Measurements from ENCODE around the gene ZCCHC2.

ZCCHC2 gene

GRCh38 chr18:62610701-62611411 is 88.0 kb downstream of the ZCCHC2 start:
- peaks cover 2% of the 10 kb centered on the region for H3K4me1 Mint-ChIP-seq (ENCODE audit: low read depth)
- H3K36me3 Mint-ChIP-seq (ENCODE audit: low read depth) = no peaks in the 10 kb centered on the region

GRCh38 chr18:62611453-62612288 is 88.8 kb downstream of the ZCCHC2 start:
- Mint-ChIP-seq H3K9me3 (no peaks in the 10 kb centered on the region), H3K36me3 (ENCODE audit: low read depth) (no peaks in the 10 kb centered on the region), H3K4me3 (no peak overlapping the region), H3K27me3 (ENCODE audit: low read depth) (peaks cover 46% of the 10 kb centered on the region), H3K27ac (no peak overlapping the region), H3K4me1 (ENCODE audit: low read depth) (peaks cover 2% of the 10 kb centered on the region)

More at GRCh38 chr18:62610701-62611411, 88.0 kb downstream of the ZCCHC2 start:
- Mint-ChIP-seq H3K27ac (no peak overlapping the region), H3K27me3 (ENCODE audit: low read depth) (peaks cover 41% of the 10 kb centered on the region), H3K9me3 (no peaks in the 10 kb centered on the region), H3K4me3 (no peak overlapping the region)

GRCh38 chr18:62612289-62612645 is 89.4 kb downstream of the ZCCHC2 start:
- Mint-ChIP-seq H3K27me3 (ENCODE audit: low read depth) (peaks cover 47% of the 10 kb centered on the region), H3K27ac (no peak overlapping the region), H3K9me3 (no peaks in the 10 kb centered on the region), H3K4me1 (ENCODE audit: low read depth) (peaks cover 2% of the 10 kb centered on the region), H3K4me3 (no peak overlapping the region), H3K36me3 (ENCODE audit: low read depth) (no peaks in the 10 kb centered on the region)

- H3K9me3 Mint-ChIP-seq = no peaks in the 10 kb centered on the region
- peaks cover 50% of the 10 kb centered on the region for H3K27me3 Mint-ChIP-seq (ENCODE audit: low read depth)
These were observed 90.0 kb downstream of the ZCCHC2 start for GRCh38 chr18:62612776-62613175.

GRCh38 chr18:62614494-62614893 is 91.7 kb downstream of the ZCCHC2 start:
- H3K9me3 Mint-ChIP-seq = no peaks in the 10 kb centered on the region
- H3K27ac Mint-ChIP-seq = no peak overlapping the region
- peaks cover 54% of the 10 kb centered on the region for H3K27me3 Mint-ChIP-seq (ENCODE audit: low read depth)
- no peaks in the 10 kb centered on the region for H3K36me3 Mint-ChIP-seq (ENCODE audit: low read depth)
- no peak overlapping the region for H3K4me3 Mint-ChIP-seq
- no peaks in the 10 kb centered on the region for H3K4me1 Mint-ChIP-seq (ENCODE audit: low read depth)

More at GRCh38 chr18:62612776-62613175, 90.0 kb downstream of the ZCCHC2 start:
- Mint-ChIP-seq H3K27ac (no peak overlapping the region), H3K4me1 (ENCODE audit: low read depth) (peaks cover 2% of the 10 kb centered on the region), H3K4me3 (no peak overlapping the region), H3K36me3 (ENCODE audit: low read depth) (no peaks in the 10 kb centered on the region)

GRCh38 chr18:62616331-62616805 is 93.5 kb downstream of the ZCCHC2 start:
- Mint-ChIP-seq H3K4me1 (ENCODE audit: low read depth) (no peaks in the 10 kb centered on the region), H3K27ac (no peak overlapping the region), H3K27me3 (ENCODE audit: low read depth) (peaks cover 38% of the 10 kb centered on the region), H3K36me3 (ENCODE audit: low read depth) (no peaks in the 10 kb centered on the region), H3K4me3 (no peak overlapping the region), H3K9me3 (no peaks in the 10 kb centered on the region)

- H3K4me1 Mint-ChIP-seq (ENCODE audit: low read depth) = no peaks in the 10 kb centered on the region
- peaks cover 34% of the 10 kb centered on the region for H3K27me3 Mint-ChIP-seq (ENCODE audit: low read depth)
- no peaks in the 10 kb centered on the region for H3K9me3 Mint-ChIP-seq
- no peaks in the 10 kb centered on the region for H3K36me3 Mint-ChIP-seq (ENCODE audit: low read depth)
- H3K27ac Mint-ChIP-seq = no peak overlapping the region
- H3K4me3 Mint-ChIP-seq = no peak overlapping the region
These were observed 95.2 kb downstream of the ZCCHC2 start for GRCh38 chr18:62617793-62618591.

- Mint-ChIP-seq H3K4me1 (ENCODE audit: low read depth) (no peaks in the 10 kb centered on the region), H3K4me3 (no peak overlapping the region), H3K27ac (no peak overlapping the region), H3K36me3 (ENCODE audit: low read depth) (no peaks in the 10 kb centered on the region), H3K27me3 (ENCODE audit: low read depth) (peaks cover 32% of the 10 kb centered on the region), H3K9me3 (no peaks in the 10 kb centered on the region)
These were observed 95.9 kb downstream of the ZCCHC2 start for GRCh38 chr18:62618735-62619134.

- H3K9me3 Mint-ChIP-seq = no peaks in the 10 kb centered on the region
- H3K27ac Mint-ChIP-seq = no peak overlapping the region
These were observed 98.7 kb downstream of the ZCCHC2 start for GRCh38 chr18:62621546-62621945.

GRCh38 chr18:62625019-62625418 is 102.2 kb downstream of the ZCCHC2 start:
- Mint-ChIP-seq H3K36me3 (ENCODE audit: low read depth) (no peaks in the 10 kb centered on the region), H3K27me3 (ENCODE audit: low read depth) (peaks cover 5% of the 10 kb centered on the region), H3K4me3 (no peak overlapping the region), H3K4me1 (ENCODE audit: low read depth) (peaks cover 2% of the 10 kb centered on the region), H3K27ac (no peak overlapping the region), H3K9me3 (no peaks in the 10 kb centered on the region)

More at GRCh38 chr18:62621546-62621945, 98.7 kb downstream of the ZCCHC2 start:
- no peaks in the 10 kb centered on the region for H3K36me3 Mint-ChIP-seq (ENCODE audit: low read depth)
- no peak overlapping the region for H3K4me3 Mint-ChIP-seq
- H3K4me1 Mint-ChIP-seq (ENCODE audit: low read depth) = peaks cover 2% of the 10 kb centered on the region
- H3K27me3 Mint-ChIP-seq (ENCODE audit: low read depth) = peaks cover 13% of the 10 kb centered on the region
